COLO829 (cell line): ENCODE measurements around the gene GABRR3.
A peak's percentile ranks its signal among the peaks of the same experiment; 100 is the strongest.

Experiments used
- DNase-seq: peaks from one replicate; pipeline ENCODE4 v3.0.0; 2012; ENCODE audit warnings: low spot score

The GABRR3 gene

DNA sequence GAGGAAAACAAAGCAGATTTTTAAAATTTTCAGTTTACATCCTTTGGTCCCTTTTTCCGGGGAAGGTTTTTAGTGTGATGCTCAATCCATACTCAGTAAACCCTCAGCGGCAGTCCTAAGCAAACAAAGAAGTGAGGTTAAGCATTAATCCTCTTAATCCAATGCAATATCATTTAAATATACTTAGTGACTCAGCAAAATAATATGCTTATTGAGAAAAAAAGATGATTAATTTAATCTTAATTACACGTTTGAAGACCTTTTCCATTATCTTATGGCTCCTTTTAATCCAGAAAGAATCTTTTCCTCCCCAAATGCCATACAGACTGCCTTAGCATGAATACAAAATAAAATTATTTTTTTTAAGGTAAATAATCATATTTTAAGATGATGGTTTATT, at the start of gene GABRR3:
GABRR3 (minus strand) TSS at position 108 of the 400 bp plus-strand sequence. CDS start 328 bp downstream, outside the sequence.
- no peak for DNase-seq

- DNase-seq = no peak
These were observed 38.4 kb upstream of the GABRR3 start for GRCh38 chr3:98073486-98073885.

DNA sequence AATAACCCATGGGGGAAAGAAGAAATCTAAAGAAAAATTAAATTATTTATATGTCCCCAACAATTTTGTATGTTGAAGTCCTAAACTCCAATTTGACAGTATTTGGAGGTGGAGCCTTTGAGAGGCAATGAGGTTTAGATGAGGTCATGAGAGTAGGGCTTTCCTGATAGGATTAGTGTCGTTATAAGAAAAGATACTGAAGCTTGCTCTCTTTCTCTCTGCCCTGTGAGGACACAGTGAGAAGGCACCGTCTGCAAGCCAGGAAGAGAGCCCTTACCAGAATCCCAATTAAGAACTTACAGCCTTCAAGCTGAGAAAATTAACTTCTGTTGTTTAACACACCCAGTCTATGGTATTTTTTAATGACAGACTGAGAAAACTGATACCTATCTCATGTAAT, 35.7 kb upstream of the GABRR3 start:
- no peak for DNase-seq

- DNase-seq = no peak
These were observed 33.7 kb upstream of the GABRR3 start for GRCh38 chr3:98068824-98069223.

GRCh38 chr3:98058244-98058960, 23.3 kb upstream of the GABRR3 start:
- DNase-seq = no peak

DNA sequence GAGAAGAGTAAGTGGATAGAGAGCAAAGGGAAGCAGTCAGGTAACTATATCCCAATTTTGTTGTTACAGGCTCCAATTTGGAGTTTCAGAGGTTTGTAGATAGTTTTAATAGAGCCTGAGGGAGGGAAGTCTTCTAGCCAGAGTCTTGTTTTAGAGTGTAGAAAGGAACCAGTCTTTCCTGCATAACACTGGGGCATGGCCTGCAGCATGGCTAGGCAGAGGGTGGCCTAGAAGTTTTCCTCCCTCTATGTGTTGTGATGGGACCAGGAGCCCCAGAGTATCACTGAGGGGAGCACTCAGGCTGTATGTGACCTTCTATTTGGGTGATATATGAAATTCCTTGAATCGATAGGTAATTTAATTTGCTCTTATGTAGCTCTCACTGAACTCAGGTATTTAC, 22.5 kb upstream of the GABRR3 start:
- no peak for DNase-seq

DNA sequence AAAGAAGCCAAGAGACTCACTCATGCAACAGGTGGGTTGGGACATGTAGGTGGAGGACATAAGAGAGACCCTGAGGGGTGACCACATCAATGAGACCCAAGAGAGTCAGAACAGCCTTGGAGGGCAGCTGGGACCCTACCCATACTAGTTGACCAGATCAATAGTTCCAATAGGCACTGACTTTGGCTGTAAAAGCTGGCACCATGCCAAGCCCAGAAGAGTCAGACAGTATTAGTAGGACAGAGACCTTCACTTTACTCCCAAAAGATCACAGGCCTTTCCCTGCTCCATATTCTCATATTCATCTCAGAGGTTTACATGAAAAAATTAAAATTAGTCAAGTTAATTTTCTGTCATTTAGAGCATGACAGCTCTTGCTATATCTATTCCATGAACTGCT, 20.9 kb upstream of the GABRR3 start:
- no peak for DNase-seq

DNA sequence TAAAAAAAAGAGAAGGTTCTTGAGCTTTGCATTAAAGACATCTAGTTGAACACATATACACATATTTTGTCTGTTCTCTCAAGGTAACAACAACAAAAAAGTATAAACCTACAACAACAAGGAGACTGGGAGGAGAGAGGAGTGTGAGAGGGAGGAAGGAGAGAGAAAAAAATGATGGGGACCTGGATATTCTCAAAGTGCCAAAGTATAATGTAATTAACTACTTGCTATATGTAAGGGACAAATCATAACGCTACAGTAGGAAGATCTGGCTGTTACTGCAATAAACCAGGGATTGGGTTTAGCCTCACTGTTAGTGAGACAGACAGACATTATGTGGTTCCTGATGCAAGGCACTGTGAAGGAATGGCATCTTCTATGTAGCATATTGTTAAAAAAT, 14.2 kb upstream of the GABRR3 start:
- DNase-seq = no peak

DNA sequence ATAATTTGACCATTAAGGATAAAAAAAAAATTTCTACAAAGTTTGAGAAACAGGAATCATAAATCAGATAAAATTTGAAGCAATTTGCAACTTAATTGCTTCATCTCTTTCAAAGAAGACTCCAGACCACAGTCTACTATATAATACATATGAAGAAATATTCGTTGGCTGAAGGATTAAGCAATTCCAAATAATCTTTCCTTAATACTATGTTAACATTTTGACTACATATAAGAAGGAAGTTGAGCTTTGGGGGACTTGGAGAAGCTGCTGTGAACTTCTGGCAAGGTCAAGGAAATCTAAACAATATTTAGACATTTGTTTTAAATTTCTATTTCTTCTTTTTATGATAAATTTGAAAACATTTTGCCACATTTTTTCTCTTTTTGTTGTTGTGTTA, 13.5 kb upstream of the GABRR3 start:
- no peak for DNase-seq

DNA sequence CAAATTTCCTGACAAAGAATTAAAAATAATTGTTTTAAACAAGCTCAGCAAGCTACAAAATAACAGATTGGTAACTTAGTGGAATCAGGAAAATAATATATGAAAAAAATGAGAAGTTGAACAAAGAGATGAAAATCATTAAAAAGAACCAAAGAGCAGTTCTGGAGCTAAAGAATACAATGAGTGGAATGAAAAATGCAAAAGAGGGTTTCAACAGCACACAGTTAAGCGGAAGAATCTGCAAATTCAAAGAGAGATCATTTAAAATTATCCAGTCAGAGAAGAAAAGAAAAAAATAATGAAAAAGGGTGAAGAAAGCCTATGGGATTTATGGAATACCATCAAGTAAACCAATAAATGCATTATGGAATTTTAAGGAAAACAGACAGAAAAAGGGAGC, 6.2 kb upstream of the GABRR3 start:
- DNase-seq = no peak

GRCh38 chr3:98039322-98040024, 4.4 kb upstream of the GABRR3 start:
- DNase-seq = peak; percentile 76

- no peak for DNase-seq
These were observed 3.8 kb upstream of the GABRR3 start for GRCh38 chr3:98038876-98039275.

GRCh38 chr3:98038286-98038685, 3.2 kb upstream of the GABRR3 start:
- no peak for DNase-seq

DNA sequence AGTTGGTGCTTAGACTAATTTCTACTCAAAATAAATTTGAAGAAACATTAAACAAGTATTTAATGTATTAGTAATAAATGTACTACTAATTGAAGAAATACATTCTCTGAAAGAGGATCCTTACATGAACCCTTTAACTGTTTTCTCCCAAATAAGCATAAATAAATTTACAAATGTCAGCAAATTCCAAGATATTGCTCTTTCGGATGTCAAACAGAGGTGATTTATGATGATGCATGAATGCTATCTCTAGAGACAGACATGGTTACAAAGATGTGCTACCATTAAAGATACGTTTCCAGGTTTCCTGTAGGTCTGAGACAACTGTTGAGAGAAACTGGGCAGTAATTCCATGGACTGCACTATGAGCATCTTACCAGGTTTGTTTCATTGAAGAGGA, 629 bp downstream of the GABRR3 start:
- no peak for DNase-seq

DNA sequence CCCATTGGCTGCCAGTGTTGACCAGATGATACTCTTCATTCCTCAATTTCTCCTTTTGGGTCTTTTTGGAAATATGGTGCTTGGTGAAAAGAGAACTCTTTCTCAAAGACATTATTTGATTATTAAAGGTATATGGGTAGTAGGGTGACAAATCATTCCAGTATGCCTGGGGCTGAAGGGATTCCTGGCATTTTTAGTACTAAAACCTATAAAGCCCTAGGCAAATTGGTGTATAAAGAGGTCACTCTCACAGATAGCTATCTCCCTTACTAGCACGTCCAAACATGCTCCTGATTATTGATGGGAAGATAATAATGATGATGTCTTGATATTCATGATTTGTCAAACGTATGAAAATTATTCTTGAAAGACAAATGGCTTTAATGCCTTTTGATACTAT, 1.1 kb downstream of the GABRR3 start:
- DNase-seq = no peak

DNA sequence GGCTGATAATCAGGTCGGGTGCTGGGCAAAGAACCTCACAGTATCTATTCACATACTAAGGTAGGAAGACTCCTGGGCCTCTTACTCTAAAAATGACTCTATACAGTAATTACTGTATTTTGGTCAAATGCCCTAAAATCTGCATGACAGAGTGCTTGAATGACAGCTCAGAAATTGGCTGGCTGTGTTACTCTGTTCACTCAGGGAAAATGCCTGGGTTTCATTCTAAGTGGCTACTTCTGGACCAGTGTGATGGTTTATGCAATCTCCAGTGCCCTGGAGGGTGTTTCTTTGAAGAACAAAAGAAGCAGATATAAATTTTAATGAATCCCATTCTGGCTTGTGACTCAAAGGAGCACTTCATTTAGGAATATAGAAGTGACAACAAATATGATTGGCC, 2.2 kb downstream of the GABRR3 start:
- DNase-seq = no peak

GRCh38 chr3:98032265-98032664, 2.9 kb downstream of the GABRR3 start:
- no peak for DNase-seq

- DNase-seq = no peak
These were observed 6.0 kb downstream of the GABRR3 start for GRCh38 chr3:98029083-98029482.

GRCh38 chr3:98027085-98027446, 8.0 kb downstream of the GABRR3 start:
- DNase-seq = no peak

DNA sequence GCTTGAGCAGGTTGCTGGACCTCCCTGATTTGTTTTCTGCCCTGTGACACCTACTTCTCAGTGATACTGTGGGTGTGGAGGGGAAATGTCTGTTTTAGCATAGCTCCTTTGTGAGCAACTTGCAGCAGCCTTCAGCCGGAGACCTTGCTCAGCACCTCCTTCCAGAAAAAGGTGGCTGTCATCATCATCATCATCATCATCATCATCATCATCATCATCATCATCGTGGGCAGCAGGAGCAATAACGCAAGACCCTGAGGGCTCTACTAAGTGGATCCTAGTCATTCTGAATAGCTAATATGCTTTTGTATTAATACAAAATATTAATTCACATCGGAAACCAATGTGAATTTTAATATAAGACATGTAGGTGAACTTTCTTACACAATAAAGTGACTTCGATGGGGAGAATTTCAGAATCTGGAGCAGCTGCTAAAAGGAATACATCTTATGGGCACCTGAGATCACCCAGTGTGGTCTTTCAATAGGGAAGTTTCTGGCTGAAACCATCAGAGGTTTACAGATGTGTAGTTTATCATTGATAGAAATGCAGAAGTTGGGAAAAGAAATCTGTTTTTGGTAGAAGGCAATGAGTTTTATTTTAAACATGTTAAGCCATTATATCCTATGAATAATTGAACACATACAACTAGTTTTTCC, 8.6 kb downstream of the GABRR3 start:
- DNase-seq = no peak

DNA sequence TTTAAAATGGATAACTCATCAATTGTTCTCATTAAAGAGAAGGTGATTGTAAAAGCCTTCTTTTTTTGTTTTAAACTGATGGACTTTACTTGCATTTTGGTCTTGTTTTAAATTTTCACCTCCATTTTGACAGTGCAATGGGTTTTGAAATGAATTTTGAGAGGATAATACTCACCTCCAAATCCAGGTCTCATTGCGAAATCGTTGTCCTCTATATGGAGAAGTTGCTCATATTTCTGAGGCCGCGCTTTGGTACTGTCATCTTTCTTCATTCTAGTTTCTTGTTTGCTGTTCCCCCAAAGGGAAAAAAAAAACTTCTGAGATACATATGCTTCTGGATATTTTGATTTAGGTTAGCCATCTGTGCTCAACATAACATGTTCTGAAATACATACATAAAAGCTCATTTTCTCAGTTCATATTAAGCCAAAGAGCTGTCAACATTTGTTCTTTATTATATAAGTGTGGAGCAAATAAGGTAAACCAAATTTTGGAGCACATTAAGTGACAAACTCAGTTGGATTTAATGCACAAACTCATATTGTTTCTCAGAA, 9.6 kb downstream of the GABRR3 start:
- DNase-seq = no peak

GRCh38 chr3:98022978-98023820, 11.9 kb downstream of the GABRR3 start:
- DNase-seq = peak; percentile 77
